ENCODE results near the gene ILDR2.

Gene ILDR2

DNA sequence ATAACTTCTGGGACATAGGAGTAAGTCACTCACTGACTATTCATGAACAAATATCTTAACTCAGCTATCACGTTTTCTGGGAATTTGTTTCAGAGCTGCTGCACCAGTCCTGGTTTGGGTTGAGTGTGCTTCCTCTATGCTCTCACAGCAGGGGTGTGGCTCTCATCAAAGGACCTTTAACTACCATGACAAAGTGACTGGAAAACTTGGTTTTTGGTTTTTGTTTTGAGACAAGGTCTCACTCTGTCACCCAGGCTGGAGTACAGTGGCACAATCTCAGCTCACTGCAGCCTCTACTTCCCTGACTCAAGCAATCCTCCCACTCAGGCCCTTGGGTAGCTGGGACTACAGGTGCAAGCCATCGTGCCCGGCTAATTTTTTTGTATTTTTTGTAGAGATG is 4.1 kb downstream of the ILDR2 start:
- DNase-seq, result no peak

DNA sequence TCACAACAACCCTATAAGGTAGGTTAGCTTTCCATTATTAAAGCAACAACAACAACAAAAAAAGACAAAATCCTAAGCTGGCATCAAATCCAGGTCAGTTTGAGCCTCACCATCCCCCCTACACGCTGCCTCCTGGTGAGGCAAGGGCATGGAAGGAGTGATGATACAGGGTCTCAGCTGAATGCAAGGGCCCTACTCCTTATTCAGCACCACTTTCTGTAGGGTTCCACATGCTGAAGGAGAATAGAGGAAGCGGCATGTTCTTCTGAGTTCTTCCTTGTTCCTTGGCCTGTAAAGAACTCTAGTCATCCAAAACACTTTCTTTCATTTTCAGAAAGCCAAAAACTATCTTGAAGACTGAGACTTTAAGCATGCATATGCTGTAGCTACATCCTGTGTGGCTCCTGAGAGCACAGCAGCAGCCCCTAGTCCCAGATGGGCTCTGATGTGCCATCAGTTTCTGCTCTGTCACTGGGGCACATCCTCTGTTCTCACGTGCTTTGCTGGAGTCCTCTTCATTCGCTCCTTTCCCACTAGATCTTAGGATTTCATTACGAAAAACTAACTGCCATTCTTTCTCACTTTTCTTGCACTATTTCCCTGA is 6.2 kb downstream of the ILDR2 start:
- DNase-seq, result peak in 1 of 2 donors; percentile 87

DNA sequence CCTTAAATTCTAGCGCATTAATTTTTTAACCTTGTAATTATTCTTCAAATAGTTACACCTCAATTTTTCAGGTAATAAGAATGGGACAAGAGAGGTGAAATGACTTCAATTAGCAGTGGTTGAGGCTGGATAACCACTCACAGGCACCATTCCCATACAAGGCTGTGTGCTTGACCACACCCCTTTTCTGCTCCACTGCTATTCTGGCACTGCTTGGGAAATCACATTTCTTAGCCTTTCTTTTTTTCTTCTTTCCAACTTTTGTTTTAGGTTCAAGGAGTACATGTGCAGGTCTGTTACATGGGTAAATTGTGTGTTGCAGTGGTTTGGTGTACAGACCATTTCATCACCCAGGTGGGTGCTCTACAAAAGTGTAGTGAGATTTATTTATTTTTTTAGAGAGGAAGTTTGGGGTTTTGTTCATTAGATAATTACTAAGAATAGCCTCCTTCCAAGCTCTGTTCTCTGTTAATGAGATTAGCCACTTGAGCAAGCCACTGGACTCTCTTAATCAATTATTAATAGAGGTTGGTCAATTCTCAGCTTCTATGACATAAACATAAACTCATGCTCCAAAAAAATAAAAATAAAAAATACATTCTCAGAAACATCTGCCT is 14.4 kb downstream of the ILDR2 start:
- no peak for DNase-seq

DNA sequence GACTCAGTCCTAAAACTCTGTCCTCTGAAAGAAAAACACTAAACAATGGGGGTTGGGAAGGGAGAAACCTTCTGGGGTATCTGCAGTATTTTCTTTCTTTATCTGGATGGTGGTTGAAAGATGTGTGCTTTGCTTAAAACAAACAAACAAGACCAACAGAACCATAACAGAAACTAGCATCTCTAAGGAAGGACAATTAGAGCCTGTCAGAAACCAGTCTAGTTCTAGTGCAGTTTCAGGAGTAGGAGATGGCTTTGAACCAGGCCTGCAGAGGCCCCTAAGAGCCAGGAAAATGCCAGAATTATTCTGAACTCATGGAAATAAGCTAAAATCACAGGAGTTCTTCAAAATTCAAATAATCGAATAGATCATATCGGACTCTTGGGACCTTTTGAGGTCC is 18.5 kb downstream of the ILDR2 start:
- no peak for DNase-seq

DNA sequence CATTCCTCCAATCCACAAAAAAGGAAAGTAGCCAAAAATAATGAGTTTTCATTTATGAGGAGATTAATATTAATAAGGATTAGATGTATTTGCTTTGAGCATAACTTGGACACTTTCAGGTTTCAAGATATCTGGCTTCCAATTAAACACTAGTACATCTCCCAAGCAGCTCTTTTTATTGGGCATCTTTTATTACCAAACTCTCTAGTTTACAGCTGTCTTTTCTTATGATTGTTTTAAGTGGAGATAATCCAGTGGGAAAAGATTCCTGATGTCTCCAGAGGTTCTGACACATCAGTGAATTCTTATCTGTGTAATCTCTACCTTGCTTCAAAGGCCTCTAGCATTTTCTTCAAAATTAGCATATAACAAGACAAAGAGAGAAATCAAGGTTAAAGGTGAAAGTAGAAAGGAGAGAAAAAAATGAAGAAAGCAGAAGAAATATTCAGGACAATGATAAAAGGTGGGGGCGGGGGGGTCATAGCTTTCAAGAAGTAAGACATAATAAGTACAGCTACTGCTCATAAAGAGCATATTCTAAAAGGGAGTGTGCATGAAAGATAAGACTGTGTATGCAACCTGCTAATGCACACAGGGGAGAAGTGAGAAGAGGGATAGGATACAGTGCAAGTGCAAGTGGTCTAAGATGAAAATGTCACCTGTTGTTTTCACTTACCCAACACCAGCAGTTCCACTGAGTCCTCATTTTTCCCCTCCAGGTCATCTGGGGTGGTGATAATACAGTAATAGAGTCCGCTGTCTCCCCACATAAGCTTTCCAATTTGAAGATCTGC is 19.1 kb downstream of the ILDR2 start:
- no peak for DNase-seq

DNA sequence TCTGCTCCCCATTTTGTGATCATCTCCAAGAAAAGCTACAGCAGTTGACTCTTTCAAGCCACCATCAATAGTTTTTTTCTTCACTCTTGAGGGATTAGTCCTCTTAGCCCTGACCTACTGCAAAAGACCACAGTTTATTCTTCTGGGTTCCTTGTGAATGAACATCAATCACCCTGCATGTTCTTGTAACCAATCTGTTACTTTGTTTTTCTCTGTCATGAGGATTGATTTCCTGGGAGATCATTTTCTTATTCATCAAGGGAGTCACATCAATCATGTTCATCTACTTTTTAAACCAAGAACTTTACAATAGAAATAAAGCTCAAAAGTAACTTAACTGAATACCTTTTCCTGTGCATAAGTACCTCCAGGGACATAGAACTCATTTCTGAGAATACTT is 21.8 kb downstream of the ILDR2 start:
- DNase-seq, result no peak

DNA sequence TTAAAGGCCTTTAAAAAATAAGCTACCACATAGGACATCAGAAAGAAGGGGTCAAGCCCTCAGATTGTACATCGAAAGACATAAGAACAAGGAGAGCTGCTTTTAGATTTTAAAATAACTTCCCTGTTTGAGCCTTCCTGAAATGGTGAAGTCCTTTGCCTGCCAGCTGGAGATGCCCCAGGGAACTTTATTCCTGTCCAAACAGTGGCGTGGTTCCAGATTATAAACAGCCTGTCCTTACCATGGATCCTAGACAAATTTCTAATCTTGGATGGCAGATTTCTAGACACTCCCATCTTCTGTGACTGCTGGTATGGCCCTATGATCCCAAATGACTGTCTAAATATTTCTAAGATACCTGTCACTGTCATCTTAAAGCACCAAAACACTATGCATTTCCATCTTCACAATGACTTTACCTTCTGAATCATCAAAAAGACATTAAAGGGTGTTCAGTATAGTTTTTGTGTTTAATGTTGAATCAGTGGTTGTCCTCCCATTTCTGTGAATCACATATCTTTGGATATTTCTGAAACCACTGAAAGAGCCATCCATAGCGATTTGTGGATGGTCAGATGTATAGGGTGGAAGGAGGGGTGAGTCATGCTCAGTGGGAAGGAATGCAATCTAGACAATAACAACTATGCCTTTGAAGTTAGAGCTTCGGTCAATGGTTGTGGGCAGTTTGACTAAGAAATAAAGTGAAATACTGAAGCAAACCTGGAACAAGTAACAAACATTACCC is 23.2 kb downstream of the ILDR2 start:
- no peak for DNase-seq

DNA sequence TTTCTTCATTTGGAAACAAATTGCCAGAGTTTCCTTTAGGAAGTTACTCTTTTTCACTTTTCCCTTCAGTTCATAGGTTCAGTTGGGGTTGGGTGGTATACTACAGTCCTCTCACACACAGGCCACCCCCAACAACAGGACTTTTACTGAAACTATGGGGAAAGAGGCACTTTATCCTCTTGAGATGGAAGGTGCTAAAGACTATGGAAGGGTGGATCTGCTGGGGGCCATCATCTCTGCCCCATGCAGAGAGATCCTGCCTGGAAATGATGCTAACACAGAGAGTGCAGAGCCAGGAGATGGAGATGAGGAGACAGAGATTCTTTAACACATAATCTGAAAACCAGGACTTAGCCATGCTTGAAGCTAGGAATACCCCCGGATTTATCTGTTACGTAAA is 24.3 kb downstream of the ILDR2 start:
- no peak for DNase-seq

DNA sequence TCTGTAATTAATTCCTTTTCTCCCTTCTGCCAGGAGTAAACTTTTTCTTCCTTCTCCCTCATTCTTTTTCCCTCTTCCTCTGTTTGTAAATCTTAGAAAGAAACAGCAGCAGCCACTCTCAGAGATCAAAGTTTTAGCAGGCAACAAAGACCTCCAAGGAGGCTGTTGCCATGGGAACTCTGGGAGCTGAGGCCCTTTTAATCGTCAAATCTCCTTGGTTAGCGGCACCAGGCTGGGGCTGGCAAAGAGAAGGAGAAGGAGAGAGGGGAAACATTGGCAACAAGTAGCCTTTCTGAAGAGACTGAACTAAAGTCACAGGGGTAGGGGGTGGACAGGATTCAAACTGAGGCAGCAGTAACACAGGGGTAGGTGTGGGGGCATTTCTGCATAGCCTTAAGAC is 25.2 kb downstream of the ILDR2 start:
- DNase-seq, result no peak

DNA sequence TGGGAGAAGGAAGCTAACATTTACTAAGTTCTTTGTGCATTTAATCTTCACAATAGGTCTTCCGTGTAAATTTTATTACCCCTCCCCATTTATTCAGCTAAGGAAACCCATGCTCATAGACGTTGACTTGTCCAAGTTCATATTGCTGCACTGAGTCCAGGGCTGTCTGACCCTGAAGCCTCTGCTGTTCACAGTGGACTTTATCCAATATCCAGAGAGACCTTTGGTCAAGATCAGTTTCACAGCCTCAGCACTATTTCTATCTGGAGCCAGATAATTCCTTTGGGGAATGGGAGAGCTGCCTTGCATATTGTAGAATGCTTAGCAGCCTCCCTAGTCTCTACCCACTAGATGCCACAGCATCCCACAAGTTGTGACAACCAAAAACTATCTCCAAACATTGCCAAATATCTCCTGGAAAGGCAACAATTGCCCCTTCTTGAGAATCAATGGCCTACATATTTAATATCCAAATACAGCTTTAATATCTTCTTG is 26.4 kb downstream of the ILDR2 start:
- no peak for DNase-seq

DNA sequence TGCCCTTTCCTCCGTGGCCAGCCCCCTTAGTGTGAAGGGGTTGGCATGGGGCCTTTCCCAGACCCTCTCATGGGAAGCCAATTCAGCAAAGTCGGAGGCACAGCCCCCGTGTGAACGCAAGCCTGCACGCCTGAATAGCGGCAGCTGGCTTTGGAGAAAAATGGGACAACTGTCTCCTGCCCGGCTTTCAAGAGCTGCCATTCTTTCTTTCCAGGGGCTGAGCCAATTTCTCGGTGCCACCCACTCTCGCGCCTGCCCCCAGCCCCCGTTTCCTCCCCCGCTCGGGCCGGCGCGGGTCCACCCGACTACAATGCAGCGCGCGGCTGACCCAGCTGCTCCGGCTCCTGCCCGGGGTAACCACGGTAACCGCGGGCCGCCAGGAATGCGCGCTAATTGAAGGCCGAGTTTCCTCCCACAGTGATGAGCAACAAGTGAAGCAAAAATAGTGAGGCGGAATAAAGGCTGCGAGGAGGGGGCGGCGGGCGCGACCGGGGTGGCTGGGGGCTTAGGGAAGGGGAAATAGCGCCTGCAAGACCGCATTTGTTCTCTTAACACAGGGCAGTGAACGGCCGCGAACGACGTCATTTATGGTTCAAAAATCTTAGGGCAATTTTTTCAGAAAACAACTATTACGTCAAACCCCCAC is 27.8 kb downstream of the ILDR2 start:
- DNase-seq, result no peak

DNA sequence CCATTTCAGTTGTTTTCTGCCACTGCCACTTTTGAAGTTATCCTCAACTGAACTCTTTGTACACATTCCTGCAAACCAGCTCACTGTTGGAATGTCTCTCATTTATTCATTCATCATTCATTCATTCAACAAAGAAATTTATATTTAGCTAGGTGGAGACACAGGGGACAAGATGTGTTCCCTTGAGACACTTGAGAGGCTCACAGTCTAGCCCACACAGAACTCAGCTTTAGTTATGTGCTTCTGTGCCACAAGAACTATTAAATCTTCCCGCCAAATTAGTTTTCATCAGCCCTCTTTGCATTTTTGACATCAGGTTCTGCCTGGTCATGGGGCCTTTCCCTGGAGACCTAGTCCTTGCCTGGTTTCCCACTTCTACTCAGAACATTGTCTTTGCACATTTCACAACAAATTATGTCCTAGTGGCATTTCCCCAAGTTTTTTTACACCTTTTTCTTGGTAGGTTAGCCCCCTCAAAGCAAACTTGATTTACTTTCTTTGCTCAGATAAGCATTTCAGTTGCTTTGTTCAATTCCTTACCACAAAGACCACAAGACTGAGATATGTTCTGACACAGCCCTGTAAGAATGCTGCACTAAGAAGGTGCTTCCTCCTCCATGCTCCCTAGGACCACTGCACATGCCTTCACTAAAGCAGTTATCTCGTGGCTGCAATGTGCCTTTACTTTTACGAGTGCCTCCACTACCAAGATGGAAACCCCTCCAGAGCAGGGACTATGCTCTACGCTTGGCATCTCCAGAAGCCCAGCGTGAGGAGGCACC is 31.0 kb downstream of the ILDR2 start:
- DNase-seq, result peak in 1 of 2 donors; percentile 41

DNA sequence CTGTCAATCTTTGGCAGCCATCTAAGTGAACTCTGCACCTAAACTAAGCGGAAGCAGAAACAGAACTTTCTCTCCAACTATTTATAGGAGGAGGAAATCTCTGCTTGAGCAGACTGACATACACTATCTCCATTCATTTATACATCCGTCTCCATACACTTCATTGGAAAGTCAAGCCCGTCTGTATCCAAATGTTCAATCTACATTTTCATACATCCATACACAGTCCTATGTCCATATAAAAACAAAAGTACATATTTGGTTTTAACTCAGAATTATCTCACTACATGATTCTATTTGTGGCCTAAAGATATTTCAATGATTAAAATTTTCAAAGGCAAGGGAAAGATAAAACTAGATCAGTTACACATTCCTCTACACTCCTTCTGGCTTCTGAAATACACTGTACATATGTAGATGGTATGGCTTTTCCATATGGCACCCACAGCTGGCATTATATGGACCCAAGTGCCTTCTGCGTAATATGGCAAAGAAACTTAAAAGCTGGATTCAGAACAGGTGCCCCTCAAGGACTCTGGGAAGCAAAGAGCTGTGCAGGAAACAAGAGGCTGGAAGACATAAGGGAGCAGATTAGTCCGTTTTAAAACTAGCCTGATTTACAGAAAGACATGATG is 35.5 kb downstream of the ILDR2 start:
- DNase-seq, result no peak

DNA sequence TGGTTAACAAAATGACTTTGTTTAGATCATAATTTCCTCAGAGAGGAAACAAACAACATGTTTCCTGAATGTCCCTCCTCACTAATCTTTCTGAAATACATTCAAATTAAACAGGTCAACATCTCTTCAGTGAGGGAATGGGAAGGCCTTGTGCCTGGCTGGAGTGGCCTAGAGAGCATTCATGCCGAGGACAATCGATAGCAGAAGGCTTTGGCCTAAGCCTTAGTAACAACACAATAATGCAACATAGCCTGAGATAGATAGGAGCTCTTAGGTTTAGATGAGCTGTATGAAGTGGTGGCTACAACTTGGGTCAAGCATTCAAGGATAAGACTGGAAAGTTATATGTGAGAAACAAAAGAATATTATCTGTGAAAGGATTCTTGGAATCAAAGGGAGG is 37.4 kb downstream of the ILDR2 start:
- no peak for DNase-seq

DNA sequence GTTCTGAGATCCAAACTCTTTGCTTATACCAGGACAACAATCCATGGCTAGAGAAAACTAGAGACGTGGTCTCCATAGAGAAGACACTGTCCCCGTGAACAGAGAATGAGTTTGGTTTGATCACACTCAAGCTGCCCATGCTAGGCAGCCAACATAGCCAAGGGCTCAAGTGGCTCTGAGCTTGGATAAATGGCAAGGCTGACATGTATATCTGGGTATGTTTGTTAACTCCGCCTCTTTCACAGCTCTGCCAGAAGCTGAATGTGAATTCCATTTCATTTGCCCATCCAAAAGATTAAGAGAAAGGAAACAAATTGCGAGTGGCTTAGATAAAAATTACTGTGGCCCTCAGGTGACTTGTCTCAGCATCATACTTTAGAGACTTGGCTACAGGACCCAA is 38.0 kb downstream of the ILDR2 start:
- DNase-seq, result no peak

DNA sequence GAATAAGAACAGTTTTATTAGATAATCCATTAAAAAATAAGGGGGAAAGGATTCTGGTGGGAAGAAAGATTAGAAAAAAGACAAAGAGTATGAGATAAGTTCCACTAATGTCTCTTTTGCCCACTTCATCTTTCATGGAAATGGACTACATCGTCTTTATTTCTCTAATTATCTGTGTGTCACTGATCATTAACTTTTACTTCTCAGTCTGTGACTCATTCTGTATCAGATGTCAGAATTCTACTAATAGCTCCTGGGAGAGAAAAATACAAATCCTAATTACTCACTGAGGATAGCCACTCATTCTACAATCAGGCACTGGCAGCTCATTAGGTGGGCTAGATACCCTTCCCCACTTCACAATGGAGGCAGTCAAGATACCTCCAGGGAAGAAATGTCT is 41.7 kb downstream of the ILDR2 start:
- no peak for DNase-seq

DNA sequence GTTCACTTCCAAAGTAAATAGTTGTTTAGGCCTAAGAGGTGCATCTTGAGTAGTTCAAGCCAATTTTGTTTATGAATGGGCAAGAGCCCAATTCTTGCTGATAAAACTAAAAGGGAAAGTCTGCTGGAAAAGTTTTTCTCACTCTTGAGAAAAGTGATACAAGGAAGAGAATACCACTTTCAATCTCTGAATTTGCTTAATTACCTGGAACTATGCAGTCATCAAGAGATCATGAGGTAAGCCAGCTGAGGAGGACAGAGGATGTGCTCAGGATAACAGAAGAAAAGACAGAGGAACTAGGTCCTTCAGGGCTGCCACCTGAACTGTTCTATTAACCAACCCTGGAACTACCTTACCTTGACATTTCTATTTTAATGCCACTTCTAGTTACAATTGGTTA is 42.2 kb downstream of the ILDR2 start:
- no peak for DNase-seq

DNA sequence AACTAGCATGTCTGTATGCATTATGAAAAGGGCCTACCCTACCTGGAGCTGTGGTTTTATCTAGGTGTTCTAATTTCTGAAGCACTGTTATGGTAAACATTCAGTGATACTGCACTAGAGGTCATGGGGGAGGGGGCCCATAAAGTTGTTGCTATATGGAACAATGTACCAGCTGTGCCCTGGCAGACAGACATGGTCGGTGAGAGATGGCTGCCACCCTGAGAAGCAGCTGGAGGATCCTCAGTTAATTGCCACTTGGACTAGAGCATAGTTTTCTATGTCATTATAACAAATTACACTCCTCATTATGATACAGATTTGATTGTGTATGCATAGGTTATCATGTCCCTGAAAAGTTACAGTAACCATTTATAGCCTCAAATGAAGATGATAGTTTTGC is 45.4 kb downstream of the ILDR2 start:
- DNase-seq, result no peak

DNA sequence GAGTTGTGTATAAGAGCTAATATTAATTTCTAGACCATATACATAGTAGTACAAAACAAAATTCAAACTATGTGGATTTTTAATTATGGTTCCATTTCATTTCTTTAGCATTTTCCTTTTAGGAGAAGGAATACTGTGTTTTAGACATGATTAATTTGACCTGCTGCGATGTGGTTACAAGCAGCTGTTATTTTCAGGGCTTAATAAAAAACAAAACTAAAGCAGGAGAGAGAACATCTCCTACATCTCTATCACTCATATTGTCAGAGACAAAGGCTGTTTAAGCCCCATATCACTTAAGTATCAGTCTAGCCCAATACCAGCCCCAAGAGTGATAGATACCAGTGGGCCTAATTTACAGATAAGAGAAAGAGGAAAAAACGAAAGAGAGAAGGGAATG is 47.6 kb downstream of the ILDR2 start:
- DNase-seq, result no peak

DNA sequence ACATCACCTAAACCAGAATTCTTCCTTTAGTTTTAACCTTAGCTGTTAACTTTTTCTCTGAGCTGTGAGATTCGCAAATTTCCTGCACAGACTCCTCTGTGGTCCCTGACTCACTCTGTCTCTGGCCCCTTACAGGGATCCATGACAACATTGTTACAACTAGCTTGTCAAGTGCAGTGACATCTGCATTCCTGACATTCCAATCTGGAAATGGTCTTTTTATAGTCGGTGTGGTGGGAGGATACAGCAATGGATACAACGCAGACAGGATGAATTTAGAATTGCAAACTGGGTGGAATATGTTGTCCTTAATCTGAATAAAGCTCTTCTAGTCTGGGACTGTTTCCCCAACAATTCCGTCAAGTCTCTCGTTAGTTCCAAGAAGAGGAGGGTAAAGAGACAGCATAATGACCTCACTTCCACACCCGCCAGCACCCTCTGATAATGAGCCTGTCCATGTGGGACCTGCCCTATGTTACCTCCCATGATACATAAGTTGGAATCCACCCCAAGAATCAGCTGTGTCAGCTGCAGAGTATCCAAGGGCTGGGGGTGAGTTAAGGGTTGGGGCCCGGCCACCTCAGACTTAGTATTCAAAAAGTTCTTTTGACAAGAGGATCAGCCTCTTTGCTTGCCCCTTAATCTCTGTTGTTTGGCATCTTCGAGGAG is 49.4 kb downstream of the ILDR2 start:
- DNase-seq, result no peak
